H1 (cell line): Measurements from ENCODE around the gene CEP83. TPM values are rescaled to one million over a fixed set of nuclear protein-coding genes. Genes with fewer than 3 reads are reported as not detected.

Source experiments
- CTCF ChIA-PET: fragments of 300-600 bp; sonication (Branson Sonifier 250); formaldehyde crosslinking; loops from one replicate; lab custom pipeline; 2021; ENCODE audit not compliant: partially characterized antibody; lab: Charles Lee
- POLR2A ChIA-PET: fragments of 300-600 bp; sonication (Branson Sonifier 250); formaldehyde crosslinking; loops from one replicate; lab custom pipeline; 2021; ENCODE audit warnings: inconsistent platforms; ENCODE audit not compliant: partially characterized antibody; lab: Charles Lee
- DNase-seq, 2 experiments: peaks; one replicate each; pipeline versions ENCODE4 v3.0.0 to v3.0.0-alpha.2; 2010 to 2022; ENCODE audit warnings: low spot score in 2 of 2, low read depth in 1 of 2, mixed read lengths in 1 of 2
- FAIRE-seq: peaks from 2 replicates; lab custom pipeline; 2011; peaks lifted over from hg19 to GRCh38; lab: Jason Lieb, UNC
- H2AFZ ChIP-seq: 2 replicates; pipeline ENCODE4 v1.8.1; 2012; ENCODE audit warnings: low read length, inconsistent platforms
- H2AK5ac ChIP-seq: 2 replicates; pipeline ENCODE4 v1.6.1; 2013; ENCODE audit warnings: low read depth, low read length
- H2BK120ac ChIP-seq: replicated peaks from 2 replicates; pipeline ENCODE3; 2013; ENCODE audit warnings: low read depth, low read length, inconsistent platforms
- H2BK12ac ChIP-seq: 2 replicates; pipeline ENCODE4 v1.6.1; 2013; ENCODE audit warnings: low read depth, low read length
- H2BK15ac ChIP-seq: 2 replicates; pipeline ENCODE4 v1.6.1; 2013; ENCODE audit warnings: low read length
- H2BK20ac ChIP-seq: 2 replicates; pipeline ENCODE4 v1.6.1; 2013; ENCODE audit warnings: low read length
- H2BK5ac ChIP-seq: 2 replicates; pipeline ENCODE4 v1.6.1; 2013; ENCODE audit warnings: low read depth, low read length
- H3K14ac ChIP-seq: 2 replicates; pipeline ENCODE4 v1.6.1; 2013; ENCODE audit warnings: inconsistent platforms; ENCODE audit not compliant: insufficient read length
- H3K18ac ChIP-seq: 2 replicates; pipeline ENCODE4 v1.6.1; 2013; ENCODE audit warnings: low read length; ENCODE audit errors: extremely low read depth
- H3K23ac ChIP-seq: 2 replicates; pipeline ENCODE4 v1.6.1; 2013; ENCODE audit warnings: inconsistent platforms; ENCODE audit not compliant: insufficient read length
- H3K23me2 ChIP-seq: 2 replicates; pipeline ENCODE4 v1.6.1; 2013; ENCODE audit warnings: low read depth, low read length
- H3K27ac ChIP-seq: 2 replicates; pipeline ENCODE4 v1.6.1; 2011; ENCODE audit warnings: low read depth, low read length, inconsistent platforms
- H3K27me3 ChIP-seq, 4 experiments: replicated peaks in 1 of 4; 1 replicate in 1 of 4; 2 replicates in 3 of 4; pipeline versions ENCODE4 v1.6.1 to v1.8.1; 2011 to 2013; ENCODE audit warnings: low read length in 3 of 4, mild to moderate bottlenecking in 3 of 4, inconsistent platforms in 2 of 4, mixed read lengths in 2 of 4, moderate library complexity in 1 of 4; ENCODE audit not compliant: control insufficient read depth in 3 of 4, insufficient read depth in 3 of 4; ENCODE audit errors: extremely low read depth in 1 of 4
- H3K36me3 ChIP-seq, 4 experiments: 2 replicates each; pipeline versions ENCODE4 v1.6.1 to v1.8.1; 2011 to 2013; ENCODE audit warnings: mild to moderate bottlenecking in 4 of 4, low read length in 3 of 4, moderate library complexity in 2 of 4, control low read depth in 1 of 4, inconsistent platforms in 1 of 4; ENCODE audit not compliant: insufficient read depth in 4 of 4, control insufficient read depth in 2 of 4
- H3K4ac ChIP-seq: replicated peaks from 2 replicates; pipeline ENCODE3; 2013; ENCODE audit warnings: low read length, low read depth, mixed read lengths, inconsistent platforms; ENCODE audit not compliant: insufficient read length
- H3K4me1 ChIP-seq, 4 experiments: replicated peaks in 1 of 4; 1 replicate in 1 of 4; 2 replicates in 3 of 4; pipeline versions ENCODE4 v1.6.1 to v1.8.1; 2011 to 2013; ENCODE audit warnings: low read length in 3 of 4, inconsistent platforms in 2 of 4, mixed read lengths in 1 of 4; ENCODE audit not compliant: insufficient read depth in 4 of 4, control insufficient read depth in 3 of 4
- H3K4me2 ChIP-seq, 2 experiments: 2 replicates each; pipeline versions ENCODE4 v1.6.1 to v1.8.1; 2011 to 2013; ENCODE audit warnings: low read depth in 2 of 2, low read length in 2 of 2, control low read depth in 1 of 2, inconsistent platforms in 1 of 2, mild to moderate bottlenecking in 1 of 2; ENCODE audit not compliant: insufficient read depth in 1 of 2
- H3K4me3 ChIP-seq, 4 experiments: fragments of 200-600, 300-600 bp in 1 of 4; sonication (generic), shearing (Covaris generic), sonication (Bioruptor Twin) in 1 of 4; 2 replicates each; pipeline versions ENCODE4 v1.5.1 to v1.8.1; 2011 to 2016; ENCODE audit warnings: low read length in 4 of 4, low read depth in 3 of 4, control low read depth in 2 of 4, inconsistent platforms in 2 of 4, mild to moderate bottlenecking in 2 of 4, mixed read lengths in 1 of 4, moderate library complexity in 1 of 4; ENCODE audit not compliant: insufficient read depth in 2 of 4; ENCODE audit errors: extremely low read depth in 1 of 4
- H3K56ac ChIP-seq: replicated peaks from 2 replicates; pipeline ENCODE3; 2013; ENCODE audit warnings: low read depth, mild to moderate bottlenecking, mixed read lengths, low read length, inconsistent platforms; ENCODE audit not compliant: insufficient read length
- H3K79me1 ChIP-seq: 2 replicates; pipeline ENCODE4 v1.6.1; 2013; ENCODE audit warnings: low read depth, low read length, control low read depth
- H3K79me2 ChIP-seq, 2 experiments: 2 replicates each; pipeline versions ENCODE4 v1.6.1 to v1.8.1; 2012 to 2013; ENCODE audit warnings: low read length in 2 of 2, mild to moderate bottlenecking in 2 of 2, inconsistent platforms in 1 of 2; ENCODE audit not compliant: insufficient read depth in 2 of 2, control insufficient read depth in 1 of 2
- H3K9ac ChIP-seq, 4 experiments: replicated peaks in 1 of 4; 1 replicate in 1 of 4; 2 replicates in 3 of 4; pipeline versions ENCODE4 v1.6.1 to v1.8.1; 2011 to 2013; ENCODE audit warnings: low read depth in 3 of 4, low read length in 3 of 4, control low read depth in 2 of 4, mild to moderate bottlenecking in 2 of 4, moderate library complexity in 2 of 4, inconsistent platforms in 1 of 4; ENCODE audit errors: extremely low read depth in 1 of 4
- H3K9me3 ChIP-seq, 2 experiments: 2 replicates each; pipeline versions ENCODE4 v1.6.1 to v1.8.1; 2012 to 2013; ENCODE audit warnings: mild to moderate bottlenecking in 2 of 2, moderate library complexity in 2 of 2, control low read depth in 1 of 2, inconsistent platforms in 1 of 2, low read depth in 1 of 2, low read length in 1 of 2, mixed read lengths in 1 of 2; ENCODE audit not compliant: insufficient read depth in 2 of 2
- H4K20me1 ChIP-seq, 2 experiments: replicated peaks in 1 of 2; 2 replicates each; pipeline versions ENCODE3 to v1.8.1; 2011 to 2013; ENCODE audit warnings: inconsistent platforms in 2 of 2, low read length in 2 of 2, mild to moderate bottlenecking in 1 of 2; ENCODE audit not compliant: insufficient read depth in 2 of 2, control insufficient read depth in 1 of 2
- H4K5ac ChIP-seq: 2 replicates; pipeline ENCODE4 v1.6.1; 2013; ENCODE audit warnings: low read length, low read depth, mixed read lengths, inconsistent platforms; ENCODE audit not compliant: insufficient read length
- H4K8ac ChIP-seq: 2 replicates; pipeline ENCODE4 v1.8.0; 2013; ENCODE audit warnings: mild to moderate bottlenecking, moderate library complexity, low read length, inconsistent platforms; ENCODE audit not compliant: insufficient read depth; ENCODE audit errors: extremely low read depth
- H4K91ac ChIP-seq: replicated peaks from 2 replicates; pipeline ENCODE3; 2013; ENCODE audit warnings: low read length, mixed read lengths, inconsistent platforms; ENCODE audit not compliant: insufficient read length
- POLR2A ChIP-seq, 2 experiments: IDR thresholded peaks; 1 replicate in 1 of 2; 2 replicates in 1 of 2; pipeline ENCODE4 v1.6.1; 2011; ENCODE audit warnings: low read depth in 2 of 2, low read length in 2 of 2, mild to moderate bottlenecking in 2 of 2; ENCODE audit errors: control extremely low read depth in 1 of 2
- YY1 ChIP-seq: IDR thresholded peaks from 2 replicates; pipeline ENCODE4 v1.6.1; 2011; ENCODE audit warnings: low read depth, mild to moderate bottlenecking, low read length
- WGBS, 2 experiments: shearing (Covaris generic) in 1 of 2; methylation state at CpG; one replicate each; pipeline versions ENCODE4 v1.1.6 to v1.1.7; 2013 to 2015; ENCODE audit warnings: low lambda C conversion rate in 2 of 2, mixed read lengths in 2 of 2, inconsistent platforms in 1 of 2, low coverage in 1 of 2, missing lambda C conversion rate in 1 of 2; ENCODE audit not compliant: insufficient replicate concordance in 2 of 2, insufficient coverage in 1 of 2, insufficient read length in 1 of 2; ENCODE audit errors: extremely low coverage in 1 of 2, missing lambda C conversion rate in 1 of 2; 5-methylcytosine and 5-hydroxymethylcytosine counted together
- polyA plus RNA-seq, 7 experiments: library from polyadenylated mRNA; depleted of rRNA in 3 of 7; stranded (reverse) in 5 of 7; unstranded in 2 of 7; fragments of >200 nt in 5 of 7; fragments of 200-250 nt in 2 of 7; gene quantifications; 1 replicate in 5 of 7; 2 replicates in 1 of 7; 4 replicates in 1 of 7; pipeline versions ENCODE4 v1.2.1 to v1.2.3, GENCODE V29; 2011 to 2013; ENCODE audit warnings: missing spikeins in 2 of 7, mixed read lengths in 2 of 7
- total RNA-seq: library from RNA; stranded (reverse); fragmentation: NEBNext Ultra II Directional; extraction: Animal tissue kit (Norgen Biotek cat#: 25700); gene quantifications from 2 replicates; pipeline ENCODE4 v1.2.1, GENCODE V29; 2021

CEP83 gene
- total and polyA plus RNA-seq, 2 of the 8 experiments (the other 6 are each of a cell fraction or from before 2014, with no cell fraction given) = 6.0 to 25.8 TPM

DNA sequence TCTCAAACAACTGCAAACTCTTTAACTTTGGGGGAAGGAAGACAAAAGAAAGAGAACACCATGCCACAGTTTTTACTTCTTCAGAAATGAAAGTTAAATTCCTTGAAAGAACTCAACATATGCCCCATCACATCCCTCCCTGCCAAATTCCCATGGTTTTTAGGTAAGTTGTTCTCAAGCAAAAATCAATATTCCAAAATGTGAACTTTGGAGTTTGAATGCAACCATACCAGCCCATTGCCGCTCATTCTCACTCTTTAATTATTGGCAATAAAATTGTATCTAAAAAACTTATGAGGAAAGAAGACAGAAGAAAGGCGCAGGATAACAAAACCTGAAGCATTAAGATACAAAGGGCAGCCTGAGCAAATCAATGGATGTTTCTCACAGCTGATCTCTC lies 31.8 kb upstream of the CEP83 start:
- no peak overlapping the region for H2BK120ac ChIP-seq
- WGBS, 2 experiments = 86% methylated on average over 2 of the region's 2 CpGs; no CpG with 5 or more reads in 1 of the 2 experiments
- TF ChIP-seq YY1 (no peak), POLR2A (IDR thresholded peaks at IDR 0.05; ENCODE audit: control extremely low read depth in 1 of 2, low read depth in 2 of 2, low read length in 2 of 2) (no peak)

More for the DNA sequence above, 31.8 kb upstream of the CEP83 start:
- no peak overlapping the region for H2BK15ac ChIP-seq
- no peaks in the 10 kb centered on the region for H4K20me1 ChIP-seq
- no peak overlapping the region for H3K56ac ChIP-seq
- H3K79me1 ChIP-seq = no peaks in the 10 kb centered on the region
- no peak overlapping the region for H2BK5ac ChIP-seq
- no peak overlapping the region for H3K4me2 ChIP-seq
- H3K9me3 ChIP-seq = no peaks in the 10 kb centered on the region; a peak in 1 of 4 replicates
- no peaks in the 10 kb centered on the region for H3K79me2 ChIP-seq
- DNase-seq = no peak
- CTCF ChIA-PET = no interaction called here
- H3K18ac ChIP-seq = no peak overlapping the region
- no peak overlapping the region for H2BK20ac ChIP-seq
- H3K4me3 ChIP-seq = no peak overlapping the region
- no peak for FAIRE-seq
- no peak overlapping the region for H2BK12ac ChIP-seq
- no peak overlapping the region for H3K27ac ChIP-seq
- H3K36me3 ChIP-seq = no peaks in the 10 kb centered on the region
- no peak overlapping the region for H4K8ac ChIP-seq
- H2AFZ ChIP-seq = no peak overlapping the region
- H4K5ac ChIP-seq = no peak overlapping the region
- no peaks in the 10 kb centered on the region for H3K27me3 ChIP-seq
- H3K4ac ChIP-seq = no peak overlapping the region
- no peaks in the 10 kb centered on the region for H3K4me1 ChIP-seq
- no peak overlapping the region for H2AK5ac ChIP-seq
- no peak overlapping the region for H4K91ac ChIP-seq
- no peaks in the 10 kb centered on the region for H3K23me2 ChIP-seq
- POLR2A ChIA-PET = no interaction called here
- H3K9ac ChIP-seq = no peak overlapping the region
- H3K14ac ChIP-seq = no peak overlapping the region
- no peak overlapping the region for H3K23ac ChIP-seq
